Pons (tissue), 1 donor: ENCODE data around the gene AGO3.

Experiments used
- DNase-seq: peaks from one replicate; pipeline ENCODE4 v3.0.0-alpha.2; 2016; ENCODE audit warnings: low spot score

AGO3 gene

GRCh38 chr1:36083635-36084496, 153.0 kb downstream of the AGO3 start, which contains the start of gene TEKT2:
Gene TEKT2, plus strand, starts transcription at chr1:36084094. Its CDS starts 828 bp downstream, at chr1:36084922.
- no peak for DNase-seq

GRCh38 chr1:36084497-36085115, 153.7 kb downstream of the AGO3 start:
- DNase-seq: no peak

GRCh38 chr1:36085126-36085525, 154.2 kb downstream of the AGO3 start:
- DNase-seq: no peak

- DNase-seq: no peak
These were observed 155.0 kb downstream of the AGO3 start for GRCh38 chr1:36085686-36086526.

GRCh38 chr1:36086529-36087232, 155.8 kb downstream of the AGO3 start:
- no peak for DNase-seq

GRCh38 chr1:36087233-36088123, 156.6 kb downstream of the AGO3 start:
- DNase-seq: no peak

GRCh38 chr1:36088265-36088576, 157.3 kb downstream of the AGO3 start:
- DNase-seq: no peak

GRCh38 chr1:36088577-36089392, 157.9 kb downstream of the AGO3 start, which contains the start of gene ADPRS:
Gene ADPRS, plus strand, starts transcription at chr1:36088892. Its CDS starts 13 bp downstream, at chr1:36088905.
- peak; percentile 75 for DNase-seq

GRCh38 chr1:36089393-36090121, 158.7 kb downstream of the AGO3 start:
- no peak for DNase-seq

GRCh38 chr1:36091141-36091540, 160.2 kb downstream of the AGO3 start:
- no peak for DNase-seq

- no peak for DNase-seq
These were observed 160.8 kb downstream of the AGO3 start for GRCh38 chr1:36091698-36092097.

GRCh38 chr1:36092166-36092797, 161.4 kb downstream of the AGO3 start:
- DNase-seq: no peak

- DNase-seq: no peak
These were observed 161.9 kb downstream of the AGO3 start for GRCh38 chr1:36092798-36093185.

- no peak for DNase-seq
These were observed 162.3 kb downstream of the AGO3 start for GRCh38 chr1:36093226-36093625.

- DNase-seq: peak; percentile 99
These were observed 163.0 kb downstream of the AGO3 start for GRCh38 chr1:36093929-36094328.

- no peak for DNase-seq
These were observed 163.7 kb downstream of the AGO3 start for GRCh38 chr1:36094621-36095061.

GRCh38 chr1:36095760-36096405, 165.0 kb downstream of the AGO3 start:
- DNase-seq: peak; percentile 62
